SH-SY5Y (cell line): Measurements from ENCODE around the gene SEMA3F.

Experiments used
- GATA2 ChIP-seq: IDR thresholded peaks from 2 replicates; pipeline ENCODE4 v1.6.1; 2011; ENCODE audit warnings: mild to moderate bottlenecking, low read depth, low read length
- GATA3 ChIP-seq: IDR thresholded peaks from 2 replicates; pipeline ENCODE4 v1.6.1; 2011; ENCODE audit warnings: low read depth, mild to moderate bottlenecking, low read length, moderate library complexity

GRCh38 chr3:50218448-50218847, 63.3 kb downstream of the SEMA3F start:
- TF ChIP-seq GATA2 (no peak), GATA3 (no peak)
